GM23338 (cell line): ENCODE results near the gene RNF103. TPM values are rescaled to one million over a fixed set of nuclear protein-coding genes. Genes with fewer than 3 reads are reported as not detected.

ENCODE experiments used
- ATAC-seq: fragments of 200-7000 bp; cut with Tn5 transposase; 3 replicates; pipeline ENCODE4 v1.9.1; 2020
- DNase-seq: peaks from one replicate; pipeline ENCODE4 v3.0.0-alpha.2; 2015; ENCODE audit warnings: low spot score
- H2AFZ ChIP-seq: fragments of 200-600 bp; sonication (generic); 2 replicates; pipeline ENCODE4 v1.8.0; 2016; ENCODE audit warnings: antibody characterized with exemption, mild to moderate bottlenecking, moderate library complexity
- H3F3A ChIP-seq: fragments of 200-600 bp; sonication (generic); replicated peaks from 2 replicates; pipeline ENCODE4 v1.8.0; 2017; ENCODE audit warnings: antibody characterized with exemption, mixed run types, low read depth
- H3K27ac ChIP-seq: fragments of 200-600 bp; sonication (generic); 2 replicates; pipeline ENCODE4 v1.6.1; 2016; ENCODE audit warnings: low read depth
- H3K27me3 ChIP-seq: fragments of 200-600 bp; sonication (generic); 2 replicates; pipeline ENCODE4 v1.8.0; 2016; ENCODE audit warnings: mild to moderate bottlenecking, mixed run types, moderate library complexity; ENCODE audit not compliant: insufficient read depth
- H3K36me3 ChIP-seq: fragments of 200-600 bp; sonication (generic); 2 replicates; pipeline ENCODE4 v1.8.0; 2016; ENCODE audit warnings: mild to moderate bottlenecking; ENCODE audit not compliant: insufficient read depth
- H3K4me1 ChIP-seq: fragments of 200-600 bp; sonication (generic); 2 replicates; pipeline ENCODE4 v1.8.0; 2016; ENCODE audit warnings: mild to moderate bottlenecking, moderate library complexity; ENCODE audit not compliant: insufficient read depth
- H3K4me2 ChIP-seq: fragments of 200-600 bp; sonication (generic); 2 replicates; pipeline ENCODE4 v1.7.1; 2017; ENCODE audit warnings: mixed run types
- H3K4me3 ChIP-seq: fragments of 200-600 bp; sonication (generic); 2 replicates; pipeline ENCODE4 v1.6.1; 2016; ENCODE audit warnings: mixed run types
- H3K79me2 ChIP-seq: fragments of 200-600 bp; sonication (generic); replicated peaks from 2 replicates; pipeline ENCODE4 v1.8.0; 2017; ENCODE audit warnings: mild to moderate bottlenecking; ENCODE audit not compliant: insufficient read depth
- H3K9me2 ChIP-seq: fragments of 200-600 bp; sonication (generic); 2 replicates; pipeline ENCODE4 v1.8.0; 2017; ENCODE audit not compliant: insufficient read depth
- H4K20me1 ChIP-seq: fragments of 200-600 bp; sonication (generic); replicated peaks from 2 replicates; pipeline ENCODE4 v1.8.0; 2017; ENCODE audit warnings: mild to moderate bottlenecking; ENCODE audit not compliant: insufficient read depth
- H3K27ac Mint-ChIP-seq: 2 replicates; pipeline ENCODE4 v1.8.0; 2020; ENCODE audit warnings: inconsistent platforms, mild to moderate bottlenecking, moderate library complexity, mixed read lengths
- H3K27me3 Mint-ChIP-seq: 3 replicates; pipeline ENCODE4 v1.8.0; 2022; ENCODE audit warnings: low read depth, mild to moderate bottlenecking, moderate library complexity, mixed read lengths, inconsistent platforms; ENCODE audit not compliant: insufficient read depth, poor library complexity
- H3K36me3 Mint-ChIP-seq: 3 replicates; pipeline ENCODE4 v1.8.0; 2021; ENCODE audit warnings: low read depth, mild to moderate bottlenecking, inconsistent platforms, moderate library complexity, mixed read lengths
- H3K4me1 Mint-ChIP-seq: 3 replicates; pipeline ENCODE4 v1.8.0; 2020; ENCODE audit warnings: mild to moderate bottlenecking, inconsistent platforms, mixed read lengths
- H3K4me3 Mint-ChIP-seq: 3 replicates; pipeline ENCODE4 v1.8.0; 2021; ENCODE audit warnings: moderate library complexity, mild to moderate bottlenecking, inconsistent platforms, mixed read lengths
- H3K9me3 Mint-ChIP-seq: 3 replicates; pipeline ENCODE4 v1.8.0; 2020; ENCODE audit warnings: moderate library complexity, mild to moderate bottlenecking, inconsistent platforms, mixed read lengths
- CREB1 ChIP-seq: fragments of 250-450 bp; sonication (Bioruptor Pico); IDR thresholded peaks from 2 replicates; pipeline ENCODE4 v1.5.0; 2020; ENCODE audit warnings: low read depth, mild to moderate bottlenecking, moderate library complexity
- ETS1 ChIP-seq: IDR thresholded peaks from 2 replicates; pipeline ENCODE4 v1.6.1; 2016; ENCODE audit warnings: antibody characterized with exemption
- EZH2 ChIP-seq: fragments of 200-600 bp; sonication (generic); IDR thresholded peaks from one replicate; pipeline ENCODE4 v1.8.0; 2017; ENCODE audit warnings: antibody characterized with exemption, mild to moderate bottlenecking, low read depth; ENCODE audit not compliant: unreplicated experiment
- EZH2phosphoT487 ChIP-seq: fragments of 200-600 bp; sonication (generic); IDR thresholded peaks from one replicate; pipeline ENCODE4 v1.8.1; 2018; ENCODE audit warnings: antibody characterized with exemption; ENCODE audit not compliant: unreplicated experiment
- JUNB ChIP-seq: IDR thresholded peaks from one replicate; pipeline ENCODE4 v1.6.1; 2016; ENCODE audit warnings: antibody characterized with exemption; ENCODE audit not compliant: unreplicated experiment
- NANOG ChIP-seq: IDR thresholded peaks from 2 replicates; pipeline ENCODE4 v1.6.1; 2016; ENCODE audit warnings: antibody characterized with exemption, borderline replicate concordance
- POLR2AphosphoS5 ChIP-seq: IDR thresholded peaks from 2 replicates; pipeline ENCODE4 v1.6.1; 2016; ENCODE audit warnings: antibody characterized with exemption, low read depth
- REST ChIP-seq: IDR thresholded peaks from one replicate; pipeline ENCODE4 v1.6.1; 2018; ENCODE audit warnings: antibody characterized with exemption; ENCODE audit not compliant: unreplicated experiment
- STAT1 ChIP-seq: IDR thresholded peaks from one replicate; pipeline ENCODE4 v1.6.1; 2016; ENCODE audit warnings: antibody characterized with exemption; ENCODE audit not compliant: unreplicated experiment
- ZNF114 ChIP-seq: fragments of 250-450 bp; sonication (Bioruptor Pico); IDR thresholded peaks from 2 replicates; pipeline ENCODE4 v1.5.0; 2020; ENCODE audit warnings: mild to moderate bottlenecking, moderate library complexity
- ZNF331 ChIP-seq: fragments of 250-450 bp; sonication (Bioruptor Pico); IDR thresholded peaks from 2 replicates; pipeline ENCODE4 v1.5.0; 2020; ENCODE audit warnings: low read depth, mild to moderate bottlenecking, moderate library complexity
- polyA plus RNA-seq: library from polyadenylated mRNA; unstranded; fragments of >200 nt; fragmentation: Nextera tagmentation; extraction: Ambion mirVana; gene quantifications from 2 replicates; pipeline ENCODE4 v1.2.1, GENCODE V29; 2016
- total RNA-seq: library from RNA; depleted of rRNA; stranded (reverse); fragments of >200 nt; shearing (Covaris generic); gene quantifications from 2 replicates; pipeline ENCODE4 v1.2.3, GENCODE V29; 2014
- TF ChIP-seq, protein P1 (sequence below): fragments of 250-450 bp; sonication (Bioruptor Pico); IDR thresholded peaks from 2 replicates; pipeline ENCODE4 v1.5.0; 2020; ENCODE audit warnings: mild to moderate bottlenecking, moderate library complexity

The RNF103 gene
- total and polyA plus RNA-seq, 2 experiments from 2014 or later: 3.8 to 5.9 TPM

DNA sequence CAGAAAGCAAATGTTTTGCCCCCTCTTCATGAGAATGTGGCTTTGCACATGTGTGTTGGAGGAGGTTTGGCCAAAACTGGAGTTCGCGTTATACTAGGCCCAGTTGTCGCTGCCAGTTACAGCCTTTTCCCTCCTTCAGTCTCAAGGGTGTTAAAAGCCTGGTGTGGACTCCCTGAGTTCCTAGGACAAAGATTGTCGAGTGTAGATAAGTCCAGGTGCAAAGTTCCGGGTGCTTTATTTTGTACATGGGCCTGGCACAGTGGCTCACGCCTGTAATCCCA lies 542 bp upstream of the RNF103 start:
- Mint-ChIP-seq H3K27me3 (peaks cover 2% of the 10 kb centered on the region), H3K4me3 (peak overlapping the region; percentile 69), H3K36me3 (no peaks in the 10 kb centered on the region), H3K4me1 (peaks cover 9% of the 10 kb centered on the region; the same call in 2 of the 3 replicates), H3K27ac (no peak overlapping the region; the same call in 1 of the 2 replicates), H3K9me3 (no peaks in the 10 kb centered on the region)
- Histone ChIP-seq H2AFZ (peak overlapping the region; percentile 96), H3K9me2 (no peaks in the 10 kb centered on the region), H3F3A (no peaks in the 10 kb centered on the region), H3K79me2 (peaks cover 11% of the 10 kb centered on the region; the same call in 1 of the 2 replicates), H3K4me3 (peak overlapping the region; percentile 93), H3K36me3 (no peaks in the 10 kb centered on the region), H3K4me1 (peaks cover 12% of the 10 kb centered on the region; the same call in 1 of the 2 replicates), H4K20me1 (no peaks in the 10 kb centered on the region), H3K27ac (peak overlapping the region; percentile 46; the same call in 1 of the 2 replicates), H3K27me3 (no peaks in the 10 kb centered on the region), H3K4me2 (peak overlapping the region; percentile 77)
- DNase-seq (peak; percentile 25), ATAC-seq (no peak)
- TF ChIP-seq ZNF331: no peak
- no peak for TF ChIP-seq NANOG
- TF ChIP-seq STAT1: no peak

DNA sequence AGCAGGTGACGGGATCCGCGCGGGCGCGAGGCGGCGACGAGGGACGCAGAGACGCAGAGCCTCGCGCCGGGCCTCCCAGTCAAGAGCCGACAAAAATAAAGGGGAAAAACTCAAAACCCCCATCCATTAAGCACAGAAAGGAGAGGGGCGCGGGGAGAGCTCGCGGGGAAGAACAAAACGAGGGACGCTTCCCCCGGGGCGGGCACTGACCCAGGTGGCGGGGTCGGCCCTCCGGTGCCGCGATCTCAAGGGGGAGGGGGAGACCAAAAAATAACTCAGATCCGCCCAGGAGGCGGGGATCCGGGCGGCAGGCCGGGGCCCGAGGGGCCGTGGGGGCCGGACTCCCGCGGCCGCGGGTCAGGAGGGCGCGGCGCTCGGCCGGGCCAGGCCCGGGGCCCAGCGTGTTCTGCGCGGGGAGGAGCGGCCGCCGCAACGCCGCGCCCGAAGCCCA lies 597 bp downstream of the RNF103 start:
- Histone ChIP-seq H3K4me3 (peak overlapping the region; percentile 93), H3F3A (no peaks in the 10 kb centered on the region), H3K27me3 (no peaks in the 10 kb centered on the region), H3K27ac (no peak overlapping the region), H3K79me2 (peaks cover 11% of the 10 kb centered on the region; the same call in 1 of the 2 replicates), H3K9me2 (no peaks in the 10 kb centered on the region), H4K20me1 (no peaks in the 10 kb centered on the region; the same call in 1 of the 2 replicates), H2AFZ (peak overlapping the region; percentile 93; the same call in 1 of the 2 replicates), H3K4me1 (peaks cover 12% of the 10 kb centered on the region; the same call in 1 of the 2 replicates), H3K36me3 (no peaks in the 10 kb centered on the region), H3K4me2 (peak overlapping the region; percentile 79)
- no peak overlapping the region for H3K27ac Mint-ChIP-seq
- peaks cover 9% of the 10 kb centered on the region; the same call in 2 of the 3 replicates for H3K4me1 Mint-ChIP-seq
- H3K4me3 Mint-ChIP-seq: peak overlapping the region; percentile 94
- ATAC-seq: no peak; the same call in 2 of the 3 replicates
- H3K9me3 Mint-ChIP-seq: no peaks in the 10 kb centered on the region
- no peaks in the 10 kb centered on the region for H3K36me3 Mint-ChIP-seq
- H3K27me3 Mint-ChIP-seq: peaks cover 2% of the 10 kb centered on the region
- DNase-seq: peak; percentile 43
- TF ChIP-seq POLR2AphosphoS5 (no peak), ZNF114 (CRISPR knock-in tag) (no peak), EZH2 (no peak), NANOG (no peak), CREB1 (no peak), EZH2phosphoT487 (no peak), STAT1 (no peak), REST (no peak), ETS1 (no peak), ZNF331 (no peak), JUNB (no peak)
- TF ChIP-seq, protein P1, sequence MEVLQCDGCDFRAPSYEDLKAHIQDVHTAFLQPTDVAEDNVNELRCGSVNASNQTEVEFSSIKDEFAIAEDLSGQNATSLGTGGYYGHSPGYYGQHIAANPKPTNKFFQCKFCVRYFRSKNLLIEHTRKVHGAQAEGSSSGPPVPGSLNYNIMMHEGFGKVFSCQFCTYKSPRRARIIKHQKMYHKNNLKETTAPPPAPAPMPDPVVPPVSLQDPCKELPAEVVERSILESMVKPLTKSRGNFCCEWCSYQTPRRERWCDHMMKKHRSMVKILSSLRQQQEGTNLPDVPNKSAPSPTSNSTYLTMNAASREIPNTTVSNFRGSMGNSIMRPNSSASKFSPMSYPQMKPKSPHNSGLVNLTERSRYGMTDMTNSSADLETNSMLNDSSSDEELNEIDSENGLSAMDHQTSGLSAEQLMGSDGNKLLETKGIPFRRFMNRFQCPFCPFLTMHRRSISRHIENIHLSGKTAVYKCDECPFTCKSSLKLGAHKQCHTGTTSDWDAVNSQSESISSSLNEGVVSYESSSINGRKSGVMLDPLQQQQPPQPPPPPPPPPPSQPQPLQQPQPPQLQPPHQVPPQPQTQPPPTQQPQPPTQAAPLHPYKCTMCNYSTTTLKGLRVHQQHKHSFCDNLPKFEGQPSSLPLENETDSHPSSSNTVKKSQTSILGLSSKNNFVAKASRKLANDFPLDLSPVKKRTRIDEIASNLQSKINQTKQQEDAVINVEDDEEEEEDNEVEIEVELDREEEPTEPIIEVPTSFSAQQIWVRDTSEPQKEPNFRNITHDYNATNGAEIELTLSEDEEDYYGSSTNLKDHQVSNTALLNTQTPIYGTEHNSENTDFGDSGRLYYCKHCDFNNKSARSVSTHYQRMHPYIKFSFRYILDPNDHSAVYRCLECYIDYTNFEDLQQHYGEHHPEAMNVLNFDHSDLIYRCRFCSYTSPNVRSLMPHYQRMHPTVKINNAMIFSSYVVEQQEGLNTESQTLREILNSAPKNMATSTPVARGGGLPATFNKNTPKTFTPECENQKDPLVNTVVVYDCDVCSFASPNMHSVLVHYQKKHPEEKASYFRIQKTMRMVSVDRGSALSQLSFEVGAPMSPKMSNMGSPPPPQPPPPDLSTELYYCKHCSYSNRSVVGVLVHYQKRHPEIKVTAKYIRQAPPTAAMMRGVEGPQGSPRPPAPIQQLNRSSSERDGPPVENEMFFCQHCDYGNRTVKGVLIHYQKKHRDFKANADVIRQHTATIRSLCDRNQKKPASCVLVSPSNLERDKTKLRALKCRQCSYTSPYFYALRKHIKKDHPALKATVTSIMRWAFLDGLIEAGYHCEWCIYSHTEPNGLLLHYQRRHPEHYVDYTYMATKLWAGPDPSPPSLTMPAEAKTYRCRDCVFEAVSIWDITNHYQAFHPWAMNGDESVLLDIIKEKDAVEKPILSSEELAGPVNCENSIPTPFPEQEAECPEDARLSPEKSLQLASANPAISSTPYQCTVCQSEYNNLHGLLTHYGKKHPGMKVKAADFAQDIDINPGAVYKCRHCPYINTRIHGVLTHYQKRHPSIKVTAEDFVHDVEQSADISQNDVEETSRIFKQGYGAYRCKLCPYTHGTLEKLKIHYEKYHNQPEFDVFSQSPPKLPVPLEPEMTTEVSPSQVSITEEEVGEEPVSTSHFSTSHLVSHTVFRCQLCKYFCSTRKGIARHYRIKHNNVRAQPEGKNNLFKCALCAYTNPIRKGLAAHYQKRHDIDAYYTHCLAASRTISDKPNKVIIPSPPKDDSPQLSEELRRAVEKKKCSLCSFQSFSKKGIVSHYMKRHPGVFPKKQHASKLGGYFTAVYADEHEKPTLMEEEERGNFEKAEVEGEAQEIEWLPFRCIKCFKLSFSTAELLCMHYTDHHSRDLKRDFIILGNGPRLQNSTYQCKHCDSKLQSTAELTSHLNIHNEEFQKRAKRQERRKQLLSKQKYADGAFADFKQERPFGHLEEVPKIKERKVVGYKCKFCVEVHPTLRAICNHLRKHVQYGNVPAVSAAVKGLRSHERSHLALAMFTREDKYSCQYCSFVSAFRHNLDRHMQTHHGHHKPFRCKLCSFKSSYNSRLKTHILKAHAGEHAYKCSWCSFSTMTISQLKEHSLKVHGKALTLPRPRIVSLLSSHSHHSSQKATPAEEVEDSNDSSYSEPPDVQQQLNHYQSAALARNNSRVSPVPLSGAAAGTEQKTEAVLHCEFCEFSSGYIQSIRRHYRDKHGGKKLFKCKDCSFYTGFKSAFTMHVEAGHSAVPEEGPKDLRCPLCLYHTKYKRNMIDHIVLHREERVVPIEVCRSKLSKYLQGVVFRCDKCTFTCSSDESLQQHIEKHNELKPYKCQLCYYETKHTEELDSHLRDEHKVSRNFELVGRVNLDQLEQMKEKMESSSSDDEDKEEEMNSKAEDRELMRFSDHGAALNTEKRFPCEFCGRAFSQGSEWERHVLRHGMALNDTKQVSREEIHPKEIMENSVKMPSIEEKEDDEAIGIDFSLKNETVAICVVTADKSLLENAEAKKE: no peak
